ENCODE data around the gene ZNFX1. TPM values are rescaled to one million over a fixed set of nuclear protein-coding genes. Genes with fewer than 3 reads are reported as not detected.

ZNFX1 gene
- total RNA-seq, 1 experiment from 2014 or later, result 11.0 TPM

- TF ChIP-seq E2F1 (CRISPR knock-in tag; IDR thresholded peaks at IDR 0.05) (no peak), TEAD4 (CRISPR knock-in tag; IDR thresholded peaks at IDR 0.05) (0 out of 2 replicates have a peak, but pooled peaks have one; percentile 11), FOXJ3 (CRISPR knock-in tag; IDR thresholded peaks at IDR 0.05; ENCODE audit: borderline replicate concordance) (no peak), NFYB (CRISPR knock-in tag; conservative IDR thresholded peaks at IDR 0.05; ENCODE audit: low read depth) (no peak), JAZF1 (CRISPR knock-in tag; IDR thresholded peaks at IDR 0.05) (no peak), AFF4 (CRISPR knock-in tag; IDR thresholded peaks at IDR 0.05; ENCODE audit: borderline replicate concordance) (no peak)
Measured at GRCh38 chr20:49278818-49279676, 1.2 kb upstream of the ZNFX1 start (continued).

- no peak for ATAC-seq
- no peak overlapping the region for H3K27ac Mint-ChIP-seq
- ChIA-PET CTCF (interaction anchor here (0.7 to 1.0 kb wide), 2 partner anchors 43 to 59 kb away, joined by 3 read pairs; partner anchors contain the start of gene DDX27), POLR2A (interaction anchor here (0.5 to 1.6 kb wide), 6 partner anchors 10 to 89 kb away, joined by 3 to 8 read pairs (median 3); no protein-coding TSS in a partner anchor)
- H3K4me1 Mint-ChIP-seq, result peaks cover 36% of the 10 kb centered on the region
- peak overlapping the region; percentile 100 for H3K4me3 Mint-ChIP-seq
- H3K36me3 Mint-ChIP-seq, result peaks cover 67% of the 10 kb centered on the region
- H3K9me3 Mint-ChIP-seq, result peaks cover 7% of the 10 kb centered on the region
- no peak for DNase-seq (ENCODE audit: low spot score)
- H3K27me3 Mint-ChIP-seq (ENCODE audit: low read depth), result no peaks in the 10 kb centered on the region; the same call in 1 of the 2 replicates
- TF ChIP-seq AR (CRISPR knock-in tag; IDR thresholded peaks at IDR 0.05) (no peak), IRF2 (CRISPR knock-in tag; IDR thresholded peaks at IDR 0.05; ENCODE audit: borderline replicate concordance, low read depth) (no peak), HMGA2 (CRISPR knock-in tag; IDR thresholded peaks at IDR 0.05) (no peak), NFATC4 (CRISPR knock-in tag; IDR thresholded peaks at IDR 0.05) (no peak), STAT6 (CRISPR knock-in tag; conservative IDR thresholded peaks at IDR 0.05; ENCODE audit: low read depth) (no peak), ZNF219 (CRISPR knock-in tag; IDR thresholded peaks at IDR 0.05; ENCODE audit: borderline replicate concordance) (no peak), ZNF317 (CRISPR knock-in tag; IDR thresholded peaks at IDR 0.05; ENCODE audit: borderline replicate concordance, low read depth) (no peak), MLX (CRISPR knock-in tag; IDR thresholded peaks at IDR 0.05) (no peak), ERG (CRISPR knock-in tag; IDR thresholded peaks at IDR 0.05) (no peak), ZNF532 (CRISPR knock-in tag; IDR thresholded peaks at IDR 0.05; ENCODE audit: borderline replicate concordance) (no peak)
Measured at GRCh38 chr20:49277786-49278035, 146 bp downstream of the ZNFX1 start.

Measured in WTC11 (cell line).